GM19324 (cell line): Measurements from ENCODE around the gene CCNY.

Experiments
- ATAC-seq: cut with Tn5 transposase; IDR thresholded peaks from one replicate; pipeline ENCODE4 v1.9.1; 2021; ENCODE audit warnings: mild to moderate bottlenecking, moderate library complexity; ENCODE audit not compliant: unreplicated experiment, low FRiP score

Gene CCNY

GRCh38 chr10:35607475-35608327 is 271.4 kb downstream of the CCNY start:
- no peak for ATAC-seq

GRCh38 chr10:35608328-35608672 is 272.0 kb downstream of the CCNY start:
- ATAC-seq = no peak

GRCh38 chr10:35611750-35612149 is 275.4 kb downstream of the CCNY start:
- ATAC-seq = no peak

- ATAC-seq = no peak
Observed at GRCh38 chr10:35612385-35613106, 276.2 kb downstream of the CCNY start.

GRCh38 chr10:35613107-35613440 is 276.8 kb downstream of the CCNY start:
- no peak for ATAC-seq

- ATAC-seq = no peak
Observed at GRCh38 chr10:35613597-35614226, 277.4 kb downstream of the CCNY start.

GRCh38 chr10:35614312-35614711 is 278.0 kb downstream of the CCNY start:
- no peak for ATAC-seq
